Activated naive CD8-positive, alpha-beta T cell treated with anti-CD3 and anti-CD28 coated beads for 36 hours (primary cell): ENCODE measurements around the gene GLS. TPM values are rescaled to one million over a fixed set of nuclear protein-coding genes. Genes with fewer than 3 reads are reported as not detected.
"Not testable (repeated sequence)": the region's sequence is repeated elsewhere in the genome, so short reads cannot be mapped to it uniquely, and the experiment has no call there.

Source experiments
- DNase-seq: peaks from one replicate; pipeline ENCODE4 v3.0.0; 2021
- H3K27ac Mint-ChIP-seq: one replicate; pipeline ENCODE4 v1.8.0; 2022; ENCODE audit warnings: mild to moderate bottlenecking, moderate library complexity, mixed read lengths
- H3K27me3 Mint-ChIP-seq: one replicate; pipeline ENCODE4 v1.8.0; 2022; ENCODE audit warnings: mild to moderate bottlenecking, mixed read lengths
- H3K36me3 Mint-ChIP-seq: one replicate; pipeline ENCODE4 v1.8.0; 2021; ENCODE audit warnings: mild to moderate bottlenecking, mixed read lengths
- H3K4me1 Mint-ChIP-seq: one replicate; pipeline ENCODE4 v1.8.0; 2021; ENCODE audit warnings: mixed read lengths
- H3K4me3 Mint-ChIP-seq: one replicate; pipeline ENCODE4 v1.8.0; 2022; ENCODE audit warnings: mild to moderate bottlenecking, moderate library complexity, mixed read lengths
- H3K9me3 Mint-ChIP-seq: one replicate; pipeline ENCODE4 v1.8.0; 2022; ENCODE audit warnings: mixed read lengths
- total RNA-seq, 2 experiments: library from RNA; stranded (reverse); gene quantifications; one replicate each; pipeline ENCODE4 v1.2.3, GENCODE V29; 2021

Gene GLS
- total RNA-seq, 2 experiments from 2014 or later: 192 to 201 TPM

- Mint-ChIP-seq H3K36me3 (peaks cover 68% of the 10 kb centered on the region), H3K4me1 (peaks cover 37% of the 10 kb centered on the region), H3K9me3 (peaks cover 3% of the 10 kb centered on the region), H3K27ac (peak overlapping the region; percentile 16), H3K27me3 (no peaks in the 10 kb centered on the region), H3K4me3 (no peak overlapping the region)
- no peak for DNase-seq
These were observed 109.5 kb downstream of the GLS start for GRCh38 chr2:190990132-190990531.

DNA sequence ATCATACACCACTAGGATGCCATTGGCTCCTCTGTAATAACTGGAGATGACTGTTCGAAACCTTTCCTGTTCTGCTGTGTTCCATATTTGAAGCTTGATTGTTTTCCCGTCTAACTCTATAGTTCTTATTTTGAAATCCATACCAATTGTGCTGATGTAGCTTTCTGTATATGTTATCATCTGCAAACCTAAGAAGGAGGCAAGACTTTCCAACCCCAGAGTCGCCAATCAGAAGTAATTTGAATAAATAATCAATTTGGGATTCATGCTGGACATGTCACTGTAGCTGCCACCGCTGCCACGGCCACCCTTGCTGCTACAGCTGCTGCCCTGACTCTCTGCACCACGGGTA is 112.6 kb downstream of the GLS start:
- no peak overlapping the region for H3K4me3 Mint-ChIP-seq
- H3K9me3 Mint-ChIP-seq: peaks cover 20% of the 10 kb centered on the region
- no peak for DNase-seq
- peaks cover 34% of the 10 kb centered on the region for H3K4me1 Mint-ChIP-seq
- peaks cover 73% of the 10 kb centered on the region for H3K36me3 Mint-ChIP-seq
- no peak overlapping the region for H3K27ac Mint-ChIP-seq
- H3K27me3 Mint-ChIP-seq: no peaks in the 10 kb centered on the region

GRCh38 chr2:190994148-190994547 is 113.5 kb downstream of the GLS start:
- Mint-ChIP-seq H3K27me3 (no peaks in the 10 kb centered on the region), H3K27ac (no peak overlapping the region), H3K4me3 (no peak overlapping the region), H3K36me3 (peaks cover 70% of the 10 kb centered on the region), H3K9me3 (peaks cover 20% of the 10 kb centered on the region), H3K4me1 (peaks cover 38% of the 10 kb centered on the region)
- DNase-seq: no peak

DNA sequence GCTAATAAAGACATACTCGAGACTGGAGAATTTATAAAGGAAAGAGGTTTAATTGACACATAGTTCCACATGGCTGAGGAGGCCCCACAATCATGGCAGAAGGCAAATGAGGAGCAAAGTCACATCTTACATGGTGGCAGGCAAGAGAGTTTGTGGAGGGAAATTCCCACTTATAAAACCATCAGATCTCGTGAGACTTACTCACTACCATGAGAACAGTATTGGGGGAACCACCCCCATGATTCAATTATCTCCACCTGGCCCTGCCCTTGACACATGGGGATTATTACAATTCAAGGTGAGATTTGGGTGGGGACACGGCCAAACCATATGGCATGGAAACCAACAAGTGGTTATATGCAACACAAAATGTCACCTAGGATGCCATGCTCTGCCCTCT is 114.7 kb downstream of the GLS start:
- peak overlapping the region; percentile 46 for H3K27ac Mint-ChIP-seq
- peaks cover 44% of the 10 kb centered on the region for H3K4me1 Mint-ChIP-seq
- not testable (repeated sequence) for DNase-seq, H3K27me3 Mint-ChIP-seq
- H3K9me3 Mint-ChIP-seq: peaks cover 20% of the 10 kb centered on the region
- H3K4me3 Mint-ChIP-seq: peak overlapping the region; percentile 29
- peaks cover 73% of the 10 kb centered on the region for H3K36me3 Mint-ChIP-seq

DNA sequence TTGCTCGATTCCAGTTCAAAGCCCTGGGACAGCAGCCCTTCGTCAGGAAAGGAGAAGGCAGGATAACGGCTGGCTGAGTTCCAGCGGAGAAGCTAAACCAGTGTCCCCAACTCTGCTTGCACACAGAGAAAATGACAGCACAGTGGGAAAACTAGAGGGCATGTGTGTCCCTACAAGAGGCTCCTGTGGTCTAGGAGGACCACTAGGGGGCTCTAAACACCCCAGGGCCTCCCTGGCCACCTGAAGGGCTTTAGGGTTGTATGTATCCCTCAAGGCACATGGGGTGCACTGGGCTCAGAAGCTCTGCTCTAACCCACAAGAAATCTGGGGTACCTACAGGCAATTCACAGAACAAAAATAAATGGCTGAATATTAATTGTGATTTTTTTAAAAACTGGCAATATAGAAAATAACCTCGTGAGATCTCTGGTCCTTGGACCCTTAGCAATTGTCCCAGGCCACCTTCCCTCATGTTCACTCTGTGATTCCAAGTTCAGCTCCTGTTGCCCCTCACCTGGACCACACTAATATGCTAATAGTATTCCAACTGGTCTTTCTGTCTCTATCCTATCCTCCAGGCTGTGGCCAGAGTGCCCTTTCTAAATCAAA is 115.8 kb downstream of the GLS start:
- H3K4me3 Mint-ChIP-seq: no peak overlapping the region
- peaks cover 76% of the 10 kb centered on the region for H3K36me3 Mint-ChIP-seq
- no peak for DNase-seq
- H3K27ac Mint-ChIP-seq: peak overlapping the region; percentile 83
- peaks cover 20% of the 10 kb centered on the region for H3K9me3 Mint-ChIP-seq
- H3K27me3 Mint-ChIP-seq: no peaks in the 10 kb centered on the region
- peaks cover 51% of the 10 kb centered on the region for H3K4me1 Mint-ChIP-seq

- Mint-ChIP-seq H3K36me3 (peaks cover 77% of the 10 kb centered on the region), H3K4me1 (peaks cover 52% of the 10 kb centered on the region), H3K27ac (peak overlapping the region; percentile 83), H3K9me3 (peaks cover 20% of the 10 kb centered on the region), H3K27me3 (no peaks in the 10 kb centered on the region), H3K4me3 (no peak overlapping the region)
- DNase-seq: no peak
These were observed 116.3 kb downstream of the GLS start for GRCh38 chr2:190996947-190997346.

DNA sequence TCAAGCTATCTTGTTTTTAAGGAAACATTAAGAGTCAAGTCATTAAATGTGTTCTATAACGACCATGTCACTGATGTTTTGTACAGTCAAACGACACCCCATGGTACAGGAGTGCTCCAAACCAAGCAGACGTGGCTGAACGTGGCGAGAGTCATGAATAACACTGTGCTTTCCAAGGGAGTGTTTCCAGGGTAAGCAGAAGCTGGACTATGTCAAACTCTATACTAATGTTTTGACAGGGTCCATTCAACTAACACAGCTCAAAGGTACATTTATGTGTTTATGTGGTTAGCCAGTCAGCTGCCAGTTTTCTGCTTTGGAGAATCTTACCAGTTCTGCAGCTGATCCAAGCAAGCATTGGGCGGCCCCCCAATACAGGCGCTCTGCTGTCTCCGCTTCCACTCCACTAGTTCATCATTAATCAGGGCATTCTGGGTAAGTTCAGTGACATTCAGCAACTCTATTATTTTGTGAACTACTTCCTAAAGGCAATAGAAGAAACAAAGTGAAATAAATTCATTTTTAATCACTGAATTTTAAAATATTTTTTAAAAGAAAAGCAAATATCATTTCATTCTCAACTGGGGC is 117.0 kb downstream of the GLS start:
- peaks cover 55% of the 10 kb centered on the region for H3K4me1 Mint-ChIP-seq
- no peaks in the 10 kb centered on the region for H3K27me3 Mint-ChIP-seq
- H3K9me3 Mint-ChIP-seq: peaks cover 20% of the 10 kb centered on the region
- H3K4me3 Mint-ChIP-seq: no peak overlapping the region
- peaks cover 83% of the 10 kb centered on the region for H3K36me3 Mint-ChIP-seq
- DNase-seq: no peak
- no peak overlapping the region for H3K27ac Mint-ChIP-seq

- DNase-seq: no peak
- H3K4me1 Mint-ChIP-seq: peaks cover 63% of the 10 kb centered on the region
- no peak overlapping the region for H3K4me3 Mint-ChIP-seq
These were observed 118.4 kb downstream of the GLS start for GRCh38 chr2:190999058-190999457.

GRCh38 chr2:190999949-191000665 is 119.5 kb downstream of the GLS start:
- no peak for DNase-seq
- Mint-ChIP-seq H3K4me1 (peaks cover 58% of the 10 kb centered on the region), H3K9me3 (peaks cover 31% of the 10 kb centered on the region), H3K4me3 (no peak overlapping the region), H3K27me3 (no peaks in the 10 kb centered on the region), H3K27ac (no peak overlapping the region), H3K36me3 (peaks cover 89% of the 10 kb centered on the region)

More at GRCh38 chr2:190999058-190999457, 118.4 kb downstream of the GLS start:
- no peak overlapping the region for H3K27ac Mint-ChIP-seq
- H3K27me3 Mint-ChIP-seq: no peaks in the 10 kb centered on the region
- peaks cover 26% of the 10 kb centered on the region for H3K9me3 Mint-ChIP-seq
- H3K36me3 Mint-ChIP-seq: peaks cover 88% of the 10 kb centered on the region

DNA sequence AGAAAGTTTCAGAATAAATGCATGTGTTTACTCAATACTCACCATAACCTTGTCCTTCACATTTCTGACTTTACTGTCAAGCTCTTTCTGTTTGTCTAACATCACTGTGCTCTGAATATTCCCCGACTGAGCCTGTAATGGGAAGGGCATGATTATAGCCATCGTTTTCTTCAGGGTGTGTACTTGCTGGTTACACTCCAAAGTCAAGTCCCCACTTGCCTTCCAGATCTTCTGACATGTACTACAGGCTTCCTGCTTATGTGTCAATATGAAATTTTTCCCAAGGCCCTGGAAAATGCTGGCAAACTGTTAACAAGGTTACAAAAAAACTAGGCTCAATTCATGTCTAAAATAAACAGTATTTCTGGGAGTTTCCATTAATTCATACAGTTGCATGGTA is 120.4 kb downstream of the GLS start:
- H3K4me1 Mint-ChIP-seq: peaks cover 54% of the 10 kb centered on the region
- H3K4me3 Mint-ChIP-seq: no peak overlapping the region
- H3K27ac Mint-ChIP-seq: peak overlapping the region; percentile 61
- peaks cover 89% of the 10 kb centered on the region for H3K36me3 Mint-ChIP-seq
- no peaks in the 10 kb centered on the region for H3K27me3 Mint-ChIP-seq
- DNase-seq: no peak
- H3K9me3 Mint-ChIP-seq: peaks cover 24% of the 10 kb centered on the region

DNA sequence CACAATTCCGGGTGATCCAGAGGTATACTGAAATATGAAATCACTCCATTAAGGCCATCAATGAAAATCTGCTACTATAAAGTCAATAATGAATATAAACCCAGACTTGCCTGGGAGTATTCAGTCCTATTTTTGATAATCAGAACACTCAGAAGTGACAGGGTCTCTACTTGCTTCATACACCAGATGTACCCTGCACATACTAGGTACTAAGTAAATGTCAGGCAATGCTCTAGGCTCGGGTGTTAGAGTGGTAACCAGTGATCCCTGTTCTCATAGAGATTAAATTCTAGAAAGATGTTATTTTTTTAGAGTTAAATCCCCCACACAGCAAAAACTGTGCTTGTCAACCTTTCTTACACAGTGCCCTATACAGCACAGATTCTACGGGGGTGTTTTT is 121.0 kb downstream of the GLS start:
- H3K9me3 Mint-ChIP-seq: peaks cover 22% of the 10 kb centered on the region
- peak overlapping the region; percentile 77 for H3K27ac Mint-ChIP-seq
- peaks cover 55% of the 10 kb centered on the region for H3K4me1 Mint-ChIP-seq
- H3K27me3 Mint-ChIP-seq: no peaks in the 10 kb centered on the region
- no peak overlapping the region for H3K4me3 Mint-ChIP-seq
- H3K36me3 Mint-ChIP-seq: peaks cover 89% of the 10 kb centered on the region
- no peak for DNase-seq

- H3K4me1 Mint-ChIP-seq: peaks cover 60% of the 10 kb centered on the region
- no peaks in the 10 kb centered on the region for H3K27me3 Mint-ChIP-seq
- peak overlapping the region; percentile 52 for H3K27ac Mint-ChIP-seq
- H3K9me3 Mint-ChIP-seq: peaks cover 21% of the 10 kb centered on the region
- H3K4me3 Mint-ChIP-seq: no peak overlapping the region
- DNase-seq: no peak
- H3K36me3 Mint-ChIP-seq: peaks cover 92% of the 10 kb centered on the region
These were observed 123.0 kb downstream of the GLS start for GRCh38 chr2:191003405-191004309.

DNA sequence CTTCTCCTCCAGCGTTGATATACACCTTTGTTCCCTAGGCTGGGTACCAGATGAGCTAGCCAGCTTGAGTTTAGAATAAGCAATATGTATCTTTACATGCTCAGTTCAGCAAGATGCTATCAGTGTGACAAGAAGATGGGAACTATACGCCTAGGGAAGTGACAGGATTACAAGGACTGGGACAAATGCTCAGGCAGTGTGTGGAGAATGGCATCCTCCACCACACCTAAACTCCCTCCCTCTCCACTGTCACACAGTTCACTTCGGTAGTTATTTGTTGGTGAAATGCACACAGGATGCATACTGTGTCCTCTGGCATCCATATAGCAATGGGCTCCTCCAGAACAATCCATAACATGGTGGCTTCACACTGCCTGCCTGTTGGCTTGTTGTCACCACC is 125.7 kb downstream of the GLS start:
- Mint-ChIP-seq H3K36me3 (peaks cover 85% of the 10 kb centered on the region), H3K4me3 (no peak overlapping the region), H3K4me1 (peaks cover 56% of the 10 kb centered on the region), H3K27ac (no peak overlapping the region), H3K9me3 (peaks cover 21% of the 10 kb centered on the region), H3K27me3 (no peaks in the 10 kb centered on the region)
- no peak for DNase-seq

DNA sequence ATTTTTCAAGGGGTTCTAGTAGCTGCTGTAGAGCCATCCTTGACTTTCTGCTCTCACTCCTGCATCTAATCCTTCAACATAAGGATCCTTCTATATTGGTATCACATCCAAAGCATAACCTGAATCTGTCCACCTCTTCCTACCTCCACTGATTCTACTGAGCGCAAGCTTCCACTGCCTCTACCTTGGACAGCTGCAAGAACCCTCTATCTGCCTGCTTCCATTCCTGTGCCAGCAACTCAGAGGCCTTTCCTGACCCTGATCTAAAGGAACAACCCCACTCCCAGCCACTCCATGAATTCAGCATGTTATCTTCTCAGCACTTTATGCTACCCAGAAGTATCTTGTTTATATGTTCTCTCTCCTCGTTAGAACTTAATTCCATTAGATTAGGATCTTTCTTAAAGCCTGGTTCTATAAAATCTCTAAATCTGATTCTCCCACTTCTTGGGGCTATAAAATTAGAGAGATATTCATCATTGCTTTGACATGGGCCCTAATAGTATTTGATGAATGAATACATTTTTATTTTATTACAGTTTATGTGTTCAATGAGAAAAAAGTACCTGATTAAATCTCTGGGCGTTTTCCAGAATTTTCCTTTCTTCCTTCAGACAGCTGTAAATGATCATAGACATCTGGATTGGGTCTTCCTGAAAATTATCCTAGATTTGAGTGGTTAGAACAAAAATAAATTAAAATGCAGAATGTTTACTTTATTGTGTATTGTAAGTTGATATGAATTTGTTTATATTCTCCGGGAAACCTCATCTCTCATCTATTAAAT is 126.6 kb downstream of the GLS start:
- no peak for DNase-seq
- H3K27me3 Mint-ChIP-seq: no peaks in the 10 kb centered on the region
- peaks cover 21% of the 10 kb centered on the region for H3K9me3 Mint-ChIP-seq
- peaks cover 80% of the 10 kb centered on the region for H3K36me3 Mint-ChIP-seq
- peak overlapping the region; percentile 57 for H3K27ac Mint-ChIP-seq
- peaks cover 56% of the 10 kb centered on the region for H3K4me1 Mint-ChIP-seq
- peak overlapping the region; percentile 37 for H3K4me3 Mint-ChIP-seq
